Measurements from ENCODE around the gene CDHR1.

The CDHR1 gene

DNA sequence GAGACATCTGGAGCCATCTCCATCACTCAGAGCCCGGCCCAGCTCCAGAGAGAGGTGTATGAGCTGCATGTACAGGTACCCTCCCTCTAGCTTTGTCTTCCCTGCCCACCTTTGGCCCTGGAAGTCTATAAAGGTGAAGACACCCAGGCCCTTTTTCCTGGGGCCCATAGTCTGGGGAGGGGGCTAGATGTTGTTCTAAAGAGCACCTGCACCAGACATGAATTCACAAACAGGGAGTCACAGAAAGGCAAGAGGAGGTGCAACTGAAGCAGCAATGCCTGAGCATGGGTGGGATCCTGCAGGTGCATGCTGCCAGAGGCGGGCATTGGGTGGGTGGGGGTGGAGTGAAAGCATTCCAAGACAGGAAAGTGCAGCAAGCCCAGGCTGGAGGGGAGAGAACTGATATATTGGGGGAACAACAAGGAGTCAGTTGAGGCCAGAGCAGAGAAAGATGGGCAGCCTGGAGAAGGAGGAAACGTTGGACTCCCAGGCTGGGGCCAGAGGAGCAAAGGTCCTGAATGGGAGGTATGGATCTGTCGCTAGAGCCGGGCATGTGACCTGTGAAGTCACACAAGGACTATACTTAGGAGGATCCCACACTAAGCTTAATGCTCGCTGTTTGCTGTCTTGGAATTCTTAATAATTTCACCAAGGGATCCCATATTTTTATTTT, 11.7 kb downstream of the CDHR1 start:
- DNase-seq (ENCODE audit: low read depth): no peak
- TF ChIP-seq, protein P1, sequence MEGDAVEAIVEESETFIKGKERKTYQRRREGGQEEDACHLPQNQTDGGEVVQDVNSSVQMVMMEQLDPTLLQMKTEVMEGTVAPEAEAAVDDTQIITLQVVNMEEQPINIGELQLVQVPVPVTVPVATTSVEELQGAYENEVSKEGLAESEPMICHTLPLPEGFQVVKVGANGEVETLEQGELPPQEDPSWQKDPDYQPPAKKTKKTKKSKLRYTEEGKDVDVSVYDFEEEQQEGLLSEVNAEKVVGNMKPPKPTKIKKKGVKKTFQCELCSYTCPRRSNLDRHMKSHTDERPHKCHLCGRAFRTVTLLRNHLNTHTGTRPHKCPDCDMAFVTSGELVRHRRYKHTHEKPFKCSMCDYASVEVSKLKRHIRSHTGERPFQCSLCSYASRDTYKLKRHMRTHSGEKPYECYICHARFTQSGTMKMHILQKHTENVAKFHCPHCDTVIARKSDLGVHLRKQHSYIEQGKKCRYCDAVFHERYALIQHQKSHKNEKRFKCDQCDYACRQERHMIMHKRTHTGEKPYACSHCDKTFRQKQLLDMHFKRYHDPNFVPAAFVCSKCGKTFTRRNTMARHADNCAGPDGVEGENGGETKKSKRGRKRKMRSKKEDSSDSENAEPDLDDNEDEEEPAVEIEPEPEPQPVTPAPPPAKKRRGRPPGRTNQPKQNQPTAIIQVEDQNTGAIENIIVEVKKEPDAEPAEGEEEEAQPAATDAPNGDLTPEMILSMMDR (conservative IDR thresholded peaks at IDR 0.05; ENCODE audit: low read depth, low read length): no peak
- H3K4me3 ChIP-seq (ENCODE audit: low read depth, low read length): no peak overlapping the region

DNA sequence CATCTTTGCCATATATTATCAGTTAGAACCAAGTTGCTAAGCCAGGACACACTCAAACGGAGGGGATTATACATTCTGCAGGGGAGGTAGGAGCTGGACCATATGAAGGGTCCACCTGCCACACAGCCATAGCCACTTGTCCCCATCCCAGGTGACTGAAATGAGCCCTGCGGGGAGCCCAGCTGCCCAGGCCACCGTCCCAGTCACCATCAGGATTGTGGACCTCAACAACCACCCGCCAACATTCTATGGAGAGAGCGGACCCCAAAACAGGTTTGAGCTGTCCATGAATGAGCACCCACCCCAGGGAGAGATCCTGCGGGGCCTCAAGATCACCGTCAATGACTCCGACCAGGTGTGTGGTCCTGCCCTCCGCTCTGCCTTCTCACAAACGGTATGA, 13.7 kb downstream of the CDHR1 start:
- TF ChIP-seq, protein P1 (conservative IDR thresholded peaks at IDR 0.05; ENCODE audit: low read depth, low read length): no peak
- DNase-seq (ENCODE audit: low read depth): no peak

DNA sequence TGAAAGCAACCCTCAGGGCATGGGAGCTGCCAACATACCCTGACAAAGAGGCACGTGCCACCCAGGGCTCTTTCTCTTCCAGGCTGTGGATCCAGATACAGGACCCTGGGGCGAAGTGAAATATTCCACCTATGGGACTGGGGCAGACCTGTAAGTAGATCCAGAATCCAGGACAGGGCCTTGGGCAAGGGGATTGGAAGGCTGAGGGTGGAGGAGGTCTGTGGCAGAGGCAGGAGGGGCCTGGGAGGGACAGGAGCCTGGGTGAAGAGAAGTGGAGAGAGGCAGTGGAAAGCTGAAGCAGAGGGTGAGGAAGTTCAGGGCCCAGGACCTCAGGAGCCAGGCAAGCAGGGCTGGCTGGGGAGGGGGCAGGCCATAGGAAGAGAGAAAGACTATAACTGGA, 17.2 kb downstream of the CDHR1 start:
- H3K4me3 ChIP-seq (ENCODE audit: low read depth, low read length): no peak overlapping the region
- TF ChIP-seq, protein P1 (conservative IDR thresholded peaks at IDR 0.05; ENCODE audit: low read depth, low read length): no peak
- no peak for DNase-seq (ENCODE audit: low read depth)

More for the DNA sequence above, 13.7 kb downstream of the CDHR1 start:
- no peak overlapping the region for H3K4me3 ChIP-seq (ENCODE audit: low read depth, low read length)

DNA sequence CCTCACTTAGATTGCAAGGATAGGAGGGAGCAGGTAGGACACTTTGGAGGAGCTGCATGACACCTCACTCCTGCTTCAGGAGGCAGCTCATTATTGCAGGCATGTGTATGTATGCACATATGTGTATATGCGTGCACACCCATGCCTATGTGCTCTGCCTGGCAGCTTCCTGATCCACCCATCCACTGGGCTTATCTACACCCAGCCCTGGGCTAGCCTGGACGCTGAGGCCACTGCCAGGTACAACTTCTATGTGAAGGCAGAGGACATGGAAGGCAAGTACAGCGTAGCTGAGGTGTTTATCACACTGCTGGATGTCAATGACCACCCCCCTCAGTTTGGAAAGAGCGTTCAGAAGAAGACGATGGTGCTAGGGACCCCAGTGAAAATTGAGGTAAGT, 17.7 kb downstream of the CDHR1 start:
- no peak overlapping the region for H3K4me3 ChIP-seq (ENCODE audit: low read depth, low read length)
- TF ChIP-seq, protein P1 (conservative IDR thresholded peaks at IDR 0.05; ENCODE audit: low read depth, low read length): no peak
- DNase-seq (ENCODE audit: low read depth): no peak

DNA sequence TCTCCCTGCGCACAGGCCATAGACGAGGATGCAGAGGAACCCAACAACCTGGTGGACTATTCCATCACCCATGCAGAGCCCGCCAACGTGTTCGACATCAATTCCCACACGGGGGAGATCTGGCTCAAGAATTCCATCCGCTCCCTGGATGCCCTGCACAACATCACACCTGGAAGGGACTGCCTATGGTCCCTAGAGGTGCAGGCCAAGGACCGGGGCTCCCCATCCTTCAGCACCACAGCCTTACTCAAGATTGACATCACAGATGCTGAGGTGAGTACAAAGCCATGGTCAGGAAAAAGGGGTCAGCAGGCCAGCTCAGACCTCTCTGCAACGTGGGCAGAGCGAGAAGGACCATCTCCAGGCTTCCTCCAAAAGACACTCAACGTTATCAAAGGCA, 18.7 kb downstream of the CDHR1 start:
- DNase-seq (ENCODE audit: low read depth): no peak
- no peak overlapping the region for H3K4me3 ChIP-seq (ENCODE audit: low read depth, low read length)
- TF ChIP-seq, protein P1 (conservative IDR thresholded peaks at IDR 0.05; ENCODE audit: low read depth, low read length): no peak

DNA sequence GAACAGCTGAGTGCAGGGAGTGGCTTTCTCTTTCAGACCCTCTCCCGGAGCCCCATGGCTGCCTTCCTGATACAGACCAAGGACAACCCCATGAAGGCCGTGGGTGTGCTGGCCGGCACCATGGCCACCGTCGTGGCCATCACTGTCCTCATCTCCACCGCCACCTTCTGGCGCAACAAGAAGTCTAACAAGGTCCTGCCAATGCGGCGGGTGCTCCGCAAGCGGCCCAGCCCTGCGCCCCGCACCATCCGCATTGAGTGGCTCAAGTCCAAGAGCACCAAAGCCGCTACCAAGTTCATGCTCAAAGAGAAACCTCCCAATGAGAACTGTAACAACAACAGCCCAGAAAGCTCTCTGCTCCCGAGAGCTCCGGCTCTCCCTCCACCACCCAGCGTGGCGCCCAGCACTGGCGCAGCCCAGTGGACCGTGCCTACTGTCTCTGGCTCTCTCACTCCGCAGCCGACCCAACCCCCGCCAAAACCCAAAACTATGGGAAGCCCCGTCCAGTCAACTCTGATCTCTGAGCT, 19.8 kb downstream of the CDHR1 start:
- no peak for DNase-seq (ENCODE audit: low read depth)
- TF ChIP-seq, protein P1 (conservative IDR thresholded peaks at IDR 0.05; ENCODE audit: low read depth, low read length): no peak
- H3K4me3 ChIP-seq (ENCODE audit: low read depth, low read length): no peak overlapping the region

All from choroid plexus epithelial cell (primary cell).